Measurements from ENCODE around the gene LARP4.
A peak's percentile ranks its signal among the peaks of the same experiment; 100 is the strongest.
"Not testable (repeated sequence)": the region's sequence is repeated elsewhere in the genome, so short reads cannot be mapped to it uniquely, and the experiment has no call there.

Gene LARP4

GRCh38 chr12:50498119-50498518 lies 97.4 kb downstream of the LARP4 start:
- not testable (repeated sequence) for DNase-seq

- DNase-seq: peak; percentile 89
These were observed 104.4 kb downstream of the LARP4 start, which contains the start of gene DIP2B for GRCh38 chr12:50504798-50505674. Gene DIP2B, plus strand, starts transcription at chr12:50504985. Its CDS starts 156 bp downstream, at chr12:50505141.

- no peak for DNase-seq
These were observed 105.2 kb downstream of the LARP4 start for GRCh38 chr12:50505675-50506530.

GRCh38 chr12:50506753-50507473 lies 106.2 kb downstream of the LARP4 start:
- no peak for DNase-seq

- DNase-seq: no peak
These were observed 106.8 kb downstream of the LARP4 start for GRCh38 chr12:50507474-50507838.

- no peak for DNase-seq
These were observed 107.2 kb downstream of the LARP4 start for GRCh38 chr12:50507930-50508329.

- DNase-seq: no peak
These were observed 107.7 kb downstream of the LARP4 start for GRCh38 chr12:50508414-50508813.

GRCh38 chr12:50508970-50509663 lies 108.4 kb downstream of the LARP4 start:
- no peak for DNase-seq

GRCh38 chr12:50514526-50515276 lies 114.0 kb downstream of the LARP4 start:
- no peak for DNase-seq

GRCh38 chr12:50515587-50515986 lies 114.9 kb downstream of the LARP4 start:
- DNase-seq: no peak

GRCh38 chr12:50517421-50518048 lies 116.8 kb downstream of the LARP4 start:
- DNase-seq: no peak

- no peak for DNase-seq
These were observed 117.4 kb downstream of the LARP4 start for GRCh38 chr12:50518090-50518489.

- DNase-seq: no peak
These were observed 118.7 kb downstream of the LARP4 start for GRCh38 chr12:50519353-50519752.

- no peak for DNase-seq
These were observed 119.9 kb downstream of the LARP4 start for GRCh38 chr12:50520416-50521207.

- DNase-seq: not testable (repeated sequence)
These were observed 121.1 kb downstream of the LARP4 start for GRCh38 chr12:50521781-50522180.

GRCh38 chr12:50523772-50524171 lies 123.1 kb downstream of the LARP4 start:
- DNase-seq: no peak

- DNase-seq: no peak
These were observed 123.9 kb downstream of the LARP4 start for GRCh38 chr12:50524621-50525020.

- DNase-seq: no peak
These were observed 124.7 kb downstream of the LARP4 start for GRCh38 chr12:50525422-50525821.

GRCh38 chr12:50527359-50527726 lies 126.7 kb downstream of the LARP4 start:
- DNase-seq: no peak

GRCh38 chr12:50528800-50529199 lies 128.1 kb downstream of the LARP4 start:
- DNase-seq: no peak

All from NCI-H1417 treated with DMSO at 0.1 percent for 48 hours (cell line).